OCI-LY7 (cell line): ENCODE results near the gene ING2. TPM values are rescaled to one million over a fixed set of nuclear protein-coding genes. Genes with fewer than 3 reads are reported as not detected.
A peak's percentile ranks its signal among the peaks of the same experiment; 100 is the strongest.

Experiments used
- BruUV-seq: library from RNA; stranded (reverse); fragments of 400-500 nt; replicated peaks from 2 replicates; lab custom pipeline; 2021; lab: Mats Ljungman, UMichigan
- CTCF ChIA-PET: fragments of 300-600 bp; sonication (Branson Sonifier 250); formaldehyde crosslinking; loops from one replicate; lab custom pipeline; 2022; ENCODE audit warnings: antibody characterized with exemption; ENCODE audit not compliant: unreplicated experiment; lab: Charles Lee
- POLR2A ChIA-PET: fragments of 300-600 bp; sonication (Branson Sonifier 250); formaldehyde crosslinking; loops from one replicate; lab custom pipeline; 2022; ENCODE audit warnings: antibody characterized with exemption; lab: Charles Lee
- DNase-seq: peaks from one replicate; pipeline ENCODE4 v3.0.0-alpha.2; 2015; ENCODE audit warnings: low spot score
- H2AFZ ChIP-seq: fragments of 200-600 bp; sonication (generic), shearing (Covaris generic); 2 replicates; pipeline ENCODE4 v1.6.1; 2014; ENCODE audit warnings: mild to moderate bottlenecking, antibody characterized with exemption, low read length, moderate library complexity
- H3K27ac ChIP-seq: fragments of 200-600 bp; sonication (generic); 2 replicates; pipeline ENCODE4 v1.5.1; 2014; ENCODE audit warnings: mixed run types, low read depth, mild to moderate bottlenecking, moderate library complexity, low read length, inconsistent platforms; ENCODE audit not compliant: poor library complexity, severe bottlenecking
- H3K36me3 ChIP-seq: fragments of 200-600 bp; sonication (generic); 2 replicates; pipeline ENCODE4 v1.6.1; 2014; ENCODE audit warnings: mild to moderate bottlenecking, antibody characterized with exemption, low read length, moderate library complexity, mixed read lengths; ENCODE audit not compliant: insufficient read depth
- H3K4me1 ChIP-seq: fragments of 200-600 bp; sonication (generic); 2 replicates; pipeline ENCODE4 v1.5.1; 2014; ENCODE audit warnings: mild to moderate bottlenecking, low read length; ENCODE audit not compliant: insufficient read depth, poor library complexity, severe bottlenecking
- H3K4me2 ChIP-seq: fragments of 200-600 bp; sonication (generic); 2 replicates; pipeline ENCODE4 v1.6.1; 2014; ENCODE audit warnings: mild to moderate bottlenecking, low read length
- H3K4me3 ChIP-seq: fragments of 200-600 bp; sonication (generic); 2 replicates; pipeline ENCODE4 v1.5.1; 2014; ENCODE audit warnings: mild to moderate bottlenecking, low read depth, low read length; ENCODE audit not compliant: poor library complexity, severe bottlenecking
- H3K79me2 ChIP-seq: fragments of 200-600 bp; sonication (generic); 2 replicates; pipeline ENCODE4 v1.6.1; 2016; ENCODE audit warnings: low read depth, mild to moderate bottlenecking, low read length, moderate library complexity, mixed read lengths; ENCODE audit not compliant: insufficient read depth
- H3K9me2 ChIP-seq: fragments of 200-600 bp; sonication (generic); 2 replicates; pipeline ENCODE4 v1.6.1; 2016; ENCODE audit warnings: mild to moderate bottlenecking, low read length, mixed read lengths; ENCODE audit not compliant: insufficient read depth
- H3K9me3 ChIP-seq: fragments of 200-600 bp; sonication (generic); 2 replicates; pipeline ENCODE4 v1.6.1; 2014; ENCODE audit warnings: mild to moderate bottlenecking, mixed run types, low read length, mixed read lengths
- H4K20me1 ChIP-seq: fragments of 200-600 bp; sonication (generic); 2 replicates; pipeline ENCODE4 v1.6.1; 2014; ENCODE audit warnings: mild to moderate bottlenecking, antibody characterized with exemption, low read length, moderate library complexity, mixed read lengths; ENCODE audit not compliant: insufficient read depth
- EZH2phosphoT487 ChIP-seq: fragments of 200-600 bp; sonication (generic); IDR thresholded peaks from 2 replicates; pipeline ENCODE4 v1.6.1; 2018; ENCODE audit warnings: low read depth, borderline replicate concordance, mild to moderate bottlenecking, mixed run types, antibody characterized with exemption, low read length, moderate library complexity, mixed read lengths
- intact Hi-C: fragments of 100-400 bp; cut with micrococcal nuclease; formaldehyde crosslinking; loops from one replicate; pipeline ENCODE4 v1.10.0; 2022; ENCODE audit not compliant: unreplicated experiment
- total RNA-seq, 2 experiments: library from RNA; depleted of rRNA in 1 of 2; stranded (reverse); fragments of >200 nt in 1 of 2; shearing (Covaris generic) in 1 of 2; gene quantifications; 2 replicates each; pipeline ENCODE4 v1.2.3, GENCODE V29; 2014 to 2022
- TF ChIP-seq, protein P1 (sequence below): fragments of 200-600 bp; sonication (generic); conservative IDR thresholded peaks from 2 replicates; pipeline ENCODE4 v1.5.1; 2014; ENCODE audit warnings: mild to moderate bottlenecking, antibody characterized with exemption, low read length, moderate library complexity, mixed read lengths

The ING2 gene
- total RNA-seq, 2 experiments from 2014 or later: 23.3 to 26.0 TPM

DNA sequence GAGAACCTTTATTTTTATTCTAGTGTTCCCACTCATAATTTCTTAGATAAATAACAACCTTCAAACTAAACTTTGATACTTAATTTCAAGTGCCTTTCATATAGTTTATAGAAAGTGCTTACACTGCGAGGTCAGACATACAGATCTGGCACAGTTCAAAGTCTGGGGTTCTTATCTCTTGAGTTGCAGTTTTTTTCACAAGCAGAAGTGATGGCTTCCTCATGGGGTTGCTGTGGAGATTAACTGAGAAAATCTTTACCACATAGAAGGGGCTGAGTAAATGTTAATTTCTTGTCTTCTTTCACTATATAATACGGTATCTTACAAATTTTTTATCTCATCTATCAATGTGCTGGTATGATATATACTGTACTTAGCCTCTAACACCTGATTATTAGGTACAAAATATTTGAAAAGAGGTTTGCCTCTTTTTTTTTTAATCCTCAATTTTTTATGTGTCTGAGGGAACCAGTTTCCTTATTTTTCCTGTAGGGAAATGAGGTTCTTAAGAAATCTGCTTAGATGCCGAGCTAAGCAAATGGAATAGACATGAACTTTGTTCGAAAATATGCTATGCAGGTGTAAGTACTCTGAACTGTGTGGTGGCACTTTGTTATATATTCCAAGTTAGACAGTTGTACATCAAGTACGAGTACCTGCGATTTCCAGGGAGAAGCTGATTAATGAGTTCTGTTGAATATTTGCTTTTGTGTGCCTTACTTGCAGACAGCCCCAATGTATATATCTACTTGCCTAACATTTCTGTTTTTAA is 3.3 kb downstream of the ING2 start:
- TF ChIP-seq, protein P1, sequence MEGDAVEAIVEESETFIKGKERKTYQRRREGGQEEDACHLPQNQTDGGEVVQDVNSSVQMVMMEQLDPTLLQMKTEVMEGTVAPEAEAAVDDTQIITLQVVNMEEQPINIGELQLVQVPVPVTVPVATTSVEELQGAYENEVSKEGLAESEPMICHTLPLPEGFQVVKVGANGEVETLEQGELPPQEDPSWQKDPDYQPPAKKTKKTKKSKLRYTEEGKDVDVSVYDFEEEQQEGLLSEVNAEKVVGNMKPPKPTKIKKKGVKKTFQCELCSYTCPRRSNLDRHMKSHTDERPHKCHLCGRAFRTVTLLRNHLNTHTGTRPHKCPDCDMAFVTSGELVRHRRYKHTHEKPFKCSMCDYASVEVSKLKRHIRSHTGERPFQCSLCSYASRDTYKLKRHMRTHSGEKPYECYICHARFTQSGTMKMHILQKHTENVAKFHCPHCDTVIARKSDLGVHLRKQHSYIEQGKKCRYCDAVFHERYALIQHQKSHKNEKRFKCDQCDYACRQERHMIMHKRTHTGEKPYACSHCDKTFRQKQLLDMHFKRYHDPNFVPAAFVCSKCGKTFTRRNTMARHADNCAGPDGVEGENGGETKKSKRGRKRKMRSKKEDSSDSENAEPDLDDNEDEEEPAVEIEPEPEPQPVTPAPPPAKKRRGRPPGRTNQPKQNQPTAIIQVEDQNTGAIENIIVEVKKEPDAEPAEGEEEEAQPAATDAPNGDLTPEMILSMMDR: no peak
- TF ChIP-seq EZH2phosphoT487: no peak
- H2AFZ ChIP-seq: no peak overlapping the region
- H4K20me1 ChIP-seq: peaks cover 20% of the 10 kb centered on the region
- no peak overlapping the region for H3K27ac ChIP-seq
- H3K4me3 ChIP-seq: no peak overlapping the region
- ChIA-PET POLR2A (interaction anchor here (0.6 to 1.9 kb wide), 4 partner anchors 10 to 68 kb away, joined by 3 to 8 read pairs (median 4); partner anchors contain the start of gene CDKN2AIP), CTCF (no interaction called here)
- peaks cover 11% of the 10 kb centered on the region for H3K4me1 ChIP-seq
- H3K9me3 ChIP-seq: no peaks in the 10 kb centered on the region
- intact Hi-C loops: loop anchor here (10.0 kb wide), 1 partner anchor 967 kb away; the partner anchor contains the start of gene IRF2
- H3K9me2 ChIP-seq: no peaks in the 10 kb centered on the region
- H3K4me2 ChIP-seq: 0 out of 2 replicates have a peak overlapping the region, but pooled peaks have one; percentile 1
- no peak for DNase-seq
- H3K36me3 ChIP-seq: peaks cover 32% of the 10 kb centered on the region
- no TSS peak for BruUV-seq
- peaks cover 57% of the 10 kb centered on the region for H3K79me2 ChIP-seq

DNA sequence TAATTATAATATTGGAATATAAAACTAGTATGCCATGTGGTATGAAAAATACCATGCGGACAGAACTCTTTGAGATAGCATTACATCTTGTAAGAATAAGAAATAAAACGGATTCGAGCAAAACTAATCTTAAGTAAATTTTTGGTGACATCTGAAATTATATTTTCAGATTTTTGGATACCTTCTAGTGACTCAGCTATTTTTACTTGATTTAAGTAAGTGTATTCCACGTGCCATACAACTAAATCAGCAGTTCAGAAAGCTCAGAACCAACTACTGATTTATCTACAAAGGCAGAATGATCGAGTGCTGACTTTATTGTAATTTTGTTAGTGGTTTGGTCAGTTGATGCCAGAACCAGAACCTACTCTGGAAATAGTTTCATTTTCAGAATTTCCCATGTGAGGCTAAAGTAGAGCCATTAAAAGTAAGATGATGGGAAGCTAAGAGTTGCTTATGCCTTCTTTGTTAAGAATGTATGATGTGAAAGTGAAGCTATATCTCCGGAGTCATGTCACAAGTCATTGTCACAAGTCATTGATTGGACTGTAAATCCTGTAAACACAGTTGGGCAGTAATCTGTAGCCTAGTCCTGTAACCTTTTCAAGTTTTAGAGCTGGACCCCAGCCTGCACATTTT is 4.0 kb downstream of the ING2 start:
- POLR2A ChIA-PET: interaction anchor here (1.0 kb wide), 1 partner anchor 10 kb away, joined by 3 read pairs; no protein-coding TSS in a partner anchor
- no peak for TF ChIP-seq EZH2phosphoT487
- TF ChIP-seq, protein P1: no peak
- peaks cover 20% of the 10 kb centered on the region for H4K20me1 ChIP-seq
- peaks cover 10% of the 10 kb centered on the region for H3K4me1 ChIP-seq
- no peak overlapping the region for H3K27ac ChIP-seq
- H3K4me3 ChIP-seq: no peak overlapping the region
- peaks cover 39% of the 10 kb centered on the region for H3K36me3 ChIP-seq
- DNase-seq: no peak
- no TSS peak for BruUV-seq
- no peak overlapping the region for H2AFZ ChIP-seq
- intact Hi-C loops: loop anchor here (10.0 kb wide), 1 partner anchor 966 kb away; the partner anchor contains the start of gene IRF2
- CTCF ChIA-PET: no interaction called here
- H3K9me2 ChIP-seq: no peaks in the 10 kb centered on the region
- H3K4me2 ChIP-seq: no peak overlapping the region
- H3K79me2 ChIP-seq: peaks cover 52% of the 10 kb centered on the region
- no peaks in the 10 kb centered on the region for H3K9me3 ChIP-seq
